GM18907 (cell line): Measurements from ENCODE around the gene CLEC12A.
"Not testable (repeated sequence)": the region's sequence is repeated elsewhere in the genome, so short reads cannot be mapped to it uniquely, and the experiment has no call there.

Experiments
- ATAC-seq: cut with Tn5 transposase; IDR thresholded peaks from one replicate; pipeline ENCODE4 v1.9.1; 2021; ENCODE audit warnings: mild to moderate bottlenecking, moderate library complexity; ENCODE audit not compliant: unreplicated experiment

Gene CLEC12A

GRCh38 chr12:9971181-9971580 lies at the start of gene CLEC12A:
CLEC12A (plus strand) TSS chr12:9971409; CDS start chr12:9971597, 188 bp downstream.
- no peak for ATAC-seq

- no peak for ATAC-seq
Measured at GRCh38 chr12:9922429-9922828, 48.8 kb upstream of the CLEC12A start.

GRCh38 chr12:9925705-9926393 lies 45.4 kb upstream of the CLEC12A start:
- ATAC-seq = no peak

- ATAC-seq = no peak
Measured at GRCh38 chr12:9926876-9927275, 44.3 kb upstream of the CLEC12A start.

GRCh38 chr12:9928607-9929006 lies 42.6 kb upstream of the CLEC12A start:
- ATAC-seq = no peak

- ATAC-seq = no peak
Measured at GRCh38 chr12:9931245-9931644, 40.0 kb upstream of the CLEC12A start.

GRCh38 chr12:9932270-9932669 lies 38.9 kb upstream of the CLEC12A start, which contains the start of gene CLEC2A:
CLEC2A (minus strand) TSS chr12:9932370; CDS start chr12:9932329, 41 bp downstream.
- ATAC-seq = no peak

GRCh38 chr12:9933958-9934357 lies 37.3 kb upstream of the CLEC12A start:
- no peak for ATAC-seq

GRCh38 chr12:9935026-9935425 lies 36.2 kb upstream of the CLEC12A start:
- no peak for ATAC-seq

GRCh38 chr12:9936591-9936990 lies 34.6 kb upstream of the CLEC12A start:
- no peak for ATAC-seq

- no peak for ATAC-seq
Measured at GRCh38 chr12:9940375-9940774, 30.8 kb upstream of the CLEC12A start.

- ATAC-seq = no peak
Measured at GRCh38 chr12:9941838-9942237, 29.4 kb upstream of the CLEC12A start.

GRCh38 chr12:9943240-9943639 lies 28.0 kb upstream of the CLEC12A start:
- no peak for ATAC-seq

GRCh38 chr12:9944391-9944790 lies 26.8 kb upstream of the CLEC12A start:
- ATAC-seq = no peak

- ATAC-seq = no peak
Measured at GRCh38 chr12:9947674-9948073, 23.5 kb upstream of the CLEC12A start.

- peak; percentile 92 for ATAC-seq
Measured at GRCh38 chr12:9948606-9949296, 22.5 kb upstream of the CLEC12A start.

- peak; percentile 57 for ATAC-seq
Measured at GRCh38 chr12:9951026-9951675, 20.1 kb upstream of the CLEC12A start.

- ATAC-seq = not testable (repeated sequence)
Measured at GRCh38 chr12:9952954-9953729, 18.1 kb upstream of the CLEC12A start.

- ATAC-seq = no peak
Measured at GRCh38 chr12:9957834-9958233, 13.4 kb upstream of the CLEC12A start.

- ATAC-seq = peak; percentile 15
Measured at GRCh38 chr12:9960590-9960989, 10.6 kb upstream of the CLEC12A start.

- peak; percentile 89 for ATAC-seq
Measured at GRCh38 chr12:9961106-9961505, 10.1 kb upstream of the CLEC12A start.
